Measurements from ENCODE around the gene ASCL5.

Gene ASCL5

GRCh38 chr1:201100169-201100930 is 26.6 kb downstream of the ASCL5 start:
- no peak for DNase-seq (ENCODE audit: low spot score)
- Histone ChIP-seq H3K4me3 (no peak overlapping the region), H3K27ac (no peak overlapping the region)
- TF ChIP-seq, protein P1, sequence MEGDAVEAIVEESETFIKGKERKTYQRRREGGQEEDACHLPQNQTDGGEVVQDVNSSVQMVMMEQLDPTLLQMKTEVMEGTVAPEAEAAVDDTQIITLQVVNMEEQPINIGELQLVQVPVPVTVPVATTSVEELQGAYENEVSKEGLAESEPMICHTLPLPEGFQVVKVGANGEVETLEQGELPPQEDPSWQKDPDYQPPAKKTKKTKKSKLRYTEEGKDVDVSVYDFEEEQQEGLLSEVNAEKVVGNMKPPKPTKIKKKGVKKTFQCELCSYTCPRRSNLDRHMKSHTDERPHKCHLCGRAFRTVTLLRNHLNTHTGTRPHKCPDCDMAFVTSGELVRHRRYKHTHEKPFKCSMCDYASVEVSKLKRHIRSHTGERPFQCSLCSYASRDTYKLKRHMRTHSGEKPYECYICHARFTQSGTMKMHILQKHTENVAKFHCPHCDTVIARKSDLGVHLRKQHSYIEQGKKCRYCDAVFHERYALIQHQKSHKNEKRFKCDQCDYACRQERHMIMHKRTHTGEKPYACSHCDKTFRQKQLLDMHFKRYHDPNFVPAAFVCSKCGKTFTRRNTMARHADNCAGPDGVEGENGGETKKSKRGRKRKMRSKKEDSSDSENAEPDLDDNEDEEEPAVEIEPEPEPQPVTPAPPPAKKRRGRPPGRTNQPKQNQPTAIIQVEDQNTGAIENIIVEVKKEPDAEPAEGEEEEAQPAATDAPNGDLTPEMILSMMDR (IDR thresholded peaks at IDR 0.05), result no peak

DNA sequence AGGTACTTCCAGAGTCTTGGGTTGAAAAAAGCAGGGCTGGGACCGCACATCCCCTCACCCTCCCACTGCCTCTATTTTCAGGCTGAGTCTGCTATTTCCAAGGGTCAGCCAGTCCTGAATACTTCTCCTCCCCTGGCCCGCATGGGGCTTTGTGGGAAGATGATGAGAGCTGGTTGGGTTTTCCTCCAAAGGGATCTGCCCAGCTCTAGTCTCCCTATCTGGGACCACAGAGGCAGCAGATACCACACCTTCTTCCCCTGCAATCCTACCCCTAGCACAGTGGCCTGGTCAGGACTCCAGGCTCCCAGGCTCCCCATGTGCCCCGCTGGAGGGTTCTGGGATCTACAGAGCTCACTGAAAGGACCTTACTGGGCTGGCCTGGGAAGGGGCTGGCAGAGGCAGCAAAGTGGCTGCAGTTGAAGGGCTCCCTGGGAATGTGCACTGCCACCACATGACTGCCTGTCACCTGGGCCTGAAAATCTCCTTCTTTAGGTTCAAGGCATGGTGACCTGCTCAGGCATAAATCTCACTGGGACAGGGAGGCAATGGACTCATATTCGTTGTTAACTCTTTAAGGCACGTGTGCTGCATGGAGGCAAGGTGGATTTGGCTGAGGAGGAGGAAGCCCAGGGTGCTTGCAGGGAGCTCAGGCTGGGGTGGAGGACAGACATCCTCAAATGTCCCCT is 27.8 kb downstream of the ASCL5 start:
- TF ChIP-seq, protein P1 (IDR thresholded peaks at IDR 0.05), result no peak
- Histone ChIP-seq H3K4me3 (no peak overlapping the region), H3K27ac (no peak overlapping the region)
- no peak for DNase-seq (ENCODE audit: low spot score)

DNA sequence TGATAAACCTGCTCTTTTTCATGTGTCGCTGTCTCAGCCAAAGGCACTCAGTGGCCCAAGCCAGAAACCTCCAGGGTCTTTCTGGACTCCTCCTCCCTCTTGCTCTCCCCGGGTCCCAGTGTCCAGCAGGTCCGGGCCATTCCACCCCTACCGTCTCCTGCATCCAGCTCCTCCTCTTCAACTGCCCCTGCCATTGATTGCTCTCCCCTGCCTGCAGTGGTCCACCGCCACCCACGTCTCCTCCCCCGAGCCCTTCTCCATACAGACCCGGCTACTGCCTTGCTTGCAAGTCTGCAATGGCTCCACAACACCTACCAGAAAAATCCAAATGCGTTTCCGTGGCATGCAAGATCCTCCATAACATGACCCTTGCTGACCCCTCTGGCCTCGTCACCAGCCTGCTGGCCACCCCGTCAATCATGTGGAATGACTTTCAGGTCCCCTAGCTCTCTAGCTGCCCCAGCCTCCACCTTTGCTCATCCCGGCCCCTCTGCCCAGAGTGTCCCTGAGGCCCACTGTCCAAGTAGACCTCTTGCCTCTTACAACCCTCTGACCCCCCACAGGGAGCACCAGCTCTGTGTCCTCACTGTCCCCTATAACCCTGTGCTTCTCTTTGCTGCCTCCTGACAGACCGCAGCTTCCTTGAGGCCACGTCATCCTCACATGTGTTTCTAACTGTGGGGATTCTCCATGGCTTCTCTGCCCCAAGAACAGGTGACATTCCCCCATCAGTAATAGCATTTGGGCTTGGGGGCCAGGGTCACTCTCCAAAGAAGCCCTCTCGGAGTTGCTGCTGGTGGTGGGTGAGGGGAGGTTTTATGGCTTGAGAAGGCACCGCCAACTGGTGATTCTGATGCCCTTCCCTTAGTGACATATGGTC is 29.8 kb downstream of the ASCL5 start:
- no peak overlapping the region for H3K27ac ChIP-seq
- TF ChIP-seq, protein P1 (IDR thresholded peaks at IDR 0.05), result no peak
- H3K4me3 ChIP-seq, result no peak overlapping the region
- no peak for DNase-seq (ENCODE audit: low spot score)

GRCh38 chr1:201096041-201096461 is 30.9 kb downstream of the ASCL5 start:
- TF ChIP-seq, protein P1 (IDR thresholded peaks at IDR 0.05), result no peak
- H3K4me3 ChIP-seq, result no peak overlapping the region
- DNase-seq (ENCODE audit: low spot score), result no peak
- no peak overlapping the region for H3K27ac ChIP-seq

GRCh38 chr1:201095581-201095980 is 31.4 kb downstream of the ASCL5 start:
- TF ChIP-seq, protein P1 (IDR thresholded peaks at IDR 0.05), result no peak
- Histone ChIP-seq H3K4me3 (no peak overlapping the region), H3K27ac (no peak overlapping the region)
- DNase-seq (ENCODE audit: low spot score), result no peak

- no peak for DNase-seq (ENCODE audit: low spot score)
- H3K4me3 ChIP-seq, result no peak overlapping the region
Observed at GRCh38 chr1:201094832-201095231, 32.2 kb downstream of the ASCL5 start.

More at GRCh38 chr1:201094832-201095231, 32.2 kb downstream of the ASCL5 start:
- no peak overlapping the region for H3K27ac ChIP-seq
- TF ChIP-seq, protein P1 (IDR thresholded peaks at IDR 0.05), result no peak

Data from coronary artery (tissue), 2 donors.